CD14-positive monocyte (primary cell): ENCODE results near the gene C16orf96. TPM values are rescaled to one million over a fixed set of nuclear protein-coding genes. Genes with fewer than 3 reads are reported as not detected.

ENCODE experiments used
- DNase-seq, 3 donors: peaks; one replicate each; pipeline ENCODE4 v3.0.0-alpha.2; 2011 to 2022
- H2AFZ ChIP-seq: 2 replicates; pipeline ENCODE4 v1.6.0; 2012; ENCODE audit warnings: mild to moderate bottlenecking, low read depth, low read length, inconsistent platforms; ENCODE audit not compliant: insufficient read depth, poor library complexity, severe bottlenecking
- H3K27ac ChIP-seq, 2 donors: 1 replicate in 1 of 2; 2 replicates in 1 of 2; pipeline ENCODE4 v1.5.1; 2012 to 2013; ENCODE audit warnings: low read length in 2 of 2, control low read depth in 1 of 2, inconsistent platforms in 1 of 2, low read depth in 1 of 2, mild to moderate bottlenecking in 1 of 2
- H3K27me3 ChIP-seq, 2 donors: one replicate each; pipeline versions ENCODE4 v1.6.0 to v1.6.1; 2011 to 2013; ENCODE audit warnings: low read length in 2 of 2; ENCODE audit not compliant: control insufficient read depth in 2 of 2, insufficient read depth in 2 of 2
- H3K36me3 ChIP-seq, 2 donors: replicated peaks in 1 of 2; 1 replicate in 1 of 2; 2 replicates in 1 of 2; pipeline versions ENCODE4 v1.5.1 to v1.6.1; 2012 to 2013; ENCODE audit warnings: low read length in 2 of 2, control low read depth in 1 of 2, inconsistent platforms in 1 of 2, mild to moderate bottlenecking in 1 of 2; ENCODE audit not compliant: insufficient read depth in 2 of 2, control insufficient read depth in 1 of 2
- H3K4me1 ChIP-seq, 2 donors: 1 replicate in 1 of 2; 2 replicates in 1 of 2; pipeline versions ENCODE4 v1.5.1 to v1.6.1; 2012 to 2013; ENCODE audit warnings: low read length in 2 of 2, control low read depth in 1 of 2, inconsistent platforms in 1 of 2, mild to moderate bottlenecking in 1 of 2, moderate library complexity in 1 of 2; ENCODE audit not compliant: insufficient read depth in 2 of 2, control insufficient read depth in 1 of 2
- H3K4me2 ChIP-seq: replicated peaks from 2 replicates; pipeline ENCODE3; 2012; ENCODE audit warnings: low read length, moderate library complexity, mild to moderate bottlenecking; ENCODE audit not compliant: poor library complexity, severe bottlenecking; ENCODE audit errors: extremely low read depth
- H3K4me3 ChIP-seq, 3 experiments: fragments of 200-600 bp in 1 of 3; sonication (generic) in 1 of 3; replicated peaks in 1 of 3; 1 replicate in 2 of 3; 2 replicates in 1 of 3; pipeline ENCODE4 v1.5.1; 2011 to 2013; ENCODE audit warnings: low read length in 3 of 3, mild to moderate bottlenecking in 3 of 3, control low read depth in 2 of 3, low read depth in 2 of 3, inconsistent platforms in 1 of 3, moderate library complexity in 1 of 3
- H3K79me2 ChIP-seq: 2 replicates; pipeline ENCODE4 v1.6.0; 2012; ENCODE audit warnings: mild to moderate bottlenecking, control low read depth, inconsistent platforms, low read length, moderate library complexity; ENCODE audit not compliant: insufficient read depth
- H3K9ac ChIP-seq: 2 replicates; pipeline ENCODE4 v1.6.0; 2017; ENCODE audit warnings: low read length, mild to moderate bottlenecking; ENCODE audit not compliant: insufficient read depth, poor library complexity, severe bottlenecking
- H3K9me3 ChIP-seq, 2 donors: replicated peaks in 1 of 2; 1 replicate in 1 of 2; 2 replicates in 1 of 2; pipeline versions ENCODE4 v1.5.1 to v1.6.1; 2012 to 2013; ENCODE audit warnings: low read length in 2 of 2, control low read depth in 1 of 2; ENCODE audit not compliant: control insufficient read depth in 1 of 2, insufficient read depth in 1 of 2
- H4K20me1 ChIP-seq: 2 replicates; pipeline ENCODE4 v1.6.0; 2012; ENCODE audit warnings: mild to moderate bottlenecking, low read length, control low read depth, moderate library complexity; ENCODE audit not compliant: insufficient read depth
- H3K27ac Mint-ChIP-seq, 7 donors: one replicate each; pipeline ENCODE4 v1.8.0; 2020; ENCODE audit warnings: mild to moderate bottlenecking in 7 of 7, mixed read lengths in 7 of 7, moderate library complexity in 6 of 7, inconsistent platforms in 2 of 7
- H3K27me3 Mint-ChIP-seq, 3 donors: one replicate each; pipeline ENCODE4 v1.8.0; 2021 to 2022; ENCODE audit warnings: low read depth in 3 of 3, mild to moderate bottlenecking in 3 of 3, mixed read lengths in 3 of 3, moderate library complexity in 3 of 3, inconsistent platforms in 1 of 3
- H3K36me3 Mint-ChIP-seq, 2 donors: one replicate each; pipeline ENCODE4 v1.8.0; 2020; ENCODE audit warnings: mixed read lengths in 2 of 2, inconsistent platforms in 1 of 2, mild to moderate bottlenecking in 1 of 2
- H3K4me1 Mint-ChIP-seq: one replicate; pipeline ENCODE4 v1.8.0; 2020; ENCODE audit warnings: mild to moderate bottlenecking, mixed read lengths
- H3K4me3 Mint-ChIP-seq, 2 donors: one replicate each; pipeline ENCODE4 v1.8.0; 2020; ENCODE audit warnings: mild to moderate bottlenecking in 2 of 2, mixed read lengths in 2 of 2, moderate library complexity in 1 of 2
- H3K9me3 Mint-ChIP-seq, 7 donors: one replicate each; pipeline ENCODE4 v1.8.0; 2020 to 2022; ENCODE audit warnings: mixed read lengths in 7 of 7, mild to moderate bottlenecking in 6 of 7, moderate library complexity in 6 of 7, inconsistent platforms in 2 of 7
- CTCF ChIP-seq: fragments of 200-600 bp; IDR thresholded peaks from one replicate; pipeline ENCODE4 v1.8.0; 2022; ENCODE audit warnings: antibody characterized with exemption, mild to moderate bottlenecking
- WGBS: methylation state at CpG from one replicate; pipeline ENCODE4 v1.1.5; 2013; ENCODE audit warnings: missing lambda C conversion rate; ENCODE audit not compliant: insufficient coverage; 5-methylcytosine and 5-hydroxymethylcytosine counted together
- intact Hi-C, 2 donors: fragments of 100-400 bp; cut with micrococcal nuclease; formaldehyde crosslinking; loops; one replicate each; pipeline versions ENCODE4 v1.15.0 to v1.15.1; 2023
- polyA plus RNA-seq, 3 donors: library from polyadenylated mRNA; depleted of rRNA in 1 of 3; unstranded in 2 of 3; stranded (reverse) in 1 of 3; fragments of 300-500 nt in 2 of 3; fragments of >200 nt in 1 of 3; fragmentation: Illumina TruSeq in 2 of 3; gene quantifications; 1 replicate in 2 of 3; 2 replicates in 1 of 3; pipeline ENCODE4 v1.2.3, GENCODE V29; 2012 to 2021

C16orf96 gene
- polyA plus RNA-seq, 3 donors = 0.13 TPM; not detected in 2

- Histone ChIP-seq H4K20me1 (no peaks in the 10 kb centered on the region), H3K27ac (no peak overlapping the region), H3K79me2 (no peaks in the 10 kb centered on the region), H3K9me3 (no peaks in the 10 kb centered on the region), H2AFZ (no peak overlapping the region), H3K27me3 (no peaks in the 10 kb centered on the region), H3K36me3 (no peaks in the 10 kb centered on the region), H3K9ac (no peak overlapping the region), H3K4me2 (no peak overlapping the region), H3K4me1 (no peaks in the 10 kb centered on the region), H3K4me3 (no peak overlapping the region)
- Mint-ChIP-seq H3K36me3 (no peaks in the 10 kb centered on the region), H3K27ac (no peak overlapping the region), H3K4me3 (no peak overlapping the region), H3K4me1 (peaks cover 3% of the 10 kb centered on the region), H3K27me3 (peaks cover 4 to 6% (median 5%) of the 10 kb centered on the region in 3 donors), H3K9me3 (no peaks in the 10 kb centered on the region)
- 100% methylated on average over 1 of the region's 3 CpGs for WGBS
- DNase-seq = no peak
- intact Hi-C loops = no loop called here
- no peak for TF ChIP-seq CTCF
Observed at GRCh38 chr16:4566144-4566543, 10.0 kb downstream of the C16orf96 start.

DNA sequence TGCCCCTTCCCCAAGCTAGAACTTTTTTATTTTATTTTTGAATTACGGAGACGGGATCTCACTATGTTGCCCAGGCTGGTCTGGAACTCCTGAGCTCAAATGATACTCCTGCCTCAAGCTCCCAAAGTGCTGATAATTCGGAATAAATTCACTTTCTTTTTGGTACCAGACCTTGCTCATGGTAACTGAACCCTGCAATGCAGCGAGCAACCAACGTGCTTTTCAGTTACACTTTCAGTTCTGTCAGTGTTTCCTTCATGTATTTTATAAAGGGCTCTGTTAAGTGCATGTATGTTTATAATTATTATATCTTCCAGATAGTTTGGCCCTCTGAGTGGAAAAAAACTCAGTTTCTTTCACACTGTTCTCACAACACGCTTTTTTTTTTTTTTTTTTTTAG lies 13.9 kb downstream of the C16orf96 start:
- Mint-ChIP-seq H3K27me3 (peaks cover 2 to 6% (median 3%) of the 10 kb centered on the region in 3 donors), H3K36me3 (no peaks in the 10 kb centered on the region), H3K4me3 (no peak overlapping the region), H3K4me1 (peaks cover 6% of the 10 kb centered on the region), H3K9me3 (no peaks in the 10 kb centered on the region), H3K27ac (no peak overlapping the region)
- H4K20me1 ChIP-seq = no peaks in the 10 kb centered on the region
- no peaks in the 10 kb centered on the region for H3K79me2 ChIP-seq
- no peak overlapping the region for H2AFZ ChIP-seq
- no peak overlapping the region for H3K27ac ChIP-seq
- H3K9ac ChIP-seq = no peak overlapping the region
- H3K36me3 ChIP-seq = no peaks in the 10 kb centered on the region
- H3K4me2 ChIP-seq = no peak overlapping the region
- H3K4me1 ChIP-seq = peaks cover 0 to 2% of the 10 kb centered on the region in 2 donors
- H3K4me3 ChIP-seq = no peak overlapping the region
- H3K27me3 ChIP-seq = no peaks in the 10 kb centered on the region
- TF ChIP-seq CTCF = no peak
- intact Hi-C loops = no loop called here
- H3K9me3 ChIP-seq = no peaks in the 10 kb centered on the region
- no CpG with 5 or more reads among the region's 6 CpGs for WGBS
- DNase-seq = no peak
